Suprapubic skin (tissue), 4 donors: ENCODE measurements around the gene CCDC85C.

Experiments
- EP300 ChIP-seq: sonication (generic); formaldehyde crosslinking; IDR thresholded peaks from one replicate; pipeline ENCODE4 v1.6.1; 2017; ENCODE audit warnings: antibody characterized with exemption
- POLR2A ChIP-seq, 2 donors: fragments of 450-650 bp; IDR thresholded peaks; one replicate each; pipeline ENCODE4 v1.6.1; 2017; ENCODE audit warnings: antibody characterized with exemption in 2 of 2, mild to moderate bottlenecking in 2 of 2, moderate library complexity in 2 of 2
- POLR2AphosphoS5 ChIP-seq, 3 donors: sonication (generic); formaldehyde crosslinking; IDR thresholded peaks; one replicate each; pipeline ENCODE4 v1.6.1; 2017; ENCODE audit warnings: antibody characterized with exemption in 3 of 3
- TF ChIP-seq, protein P1 (sequence below), 2 donors: fragments of 200-600 bp in 1 of 2; fragments of 450-650 bp in 1 of 2; sonication (generic) in 1 of 2; IDR thresholded peaks; one replicate each; pipeline ENCODE4 v1.5.1; 2016 to 2019; ENCODE audit warnings: antibody characterized with exemption in 2 of 2, mild to moderate bottlenecking in 1 of 2, moderate library complexity in 1 of 2

DNA sequence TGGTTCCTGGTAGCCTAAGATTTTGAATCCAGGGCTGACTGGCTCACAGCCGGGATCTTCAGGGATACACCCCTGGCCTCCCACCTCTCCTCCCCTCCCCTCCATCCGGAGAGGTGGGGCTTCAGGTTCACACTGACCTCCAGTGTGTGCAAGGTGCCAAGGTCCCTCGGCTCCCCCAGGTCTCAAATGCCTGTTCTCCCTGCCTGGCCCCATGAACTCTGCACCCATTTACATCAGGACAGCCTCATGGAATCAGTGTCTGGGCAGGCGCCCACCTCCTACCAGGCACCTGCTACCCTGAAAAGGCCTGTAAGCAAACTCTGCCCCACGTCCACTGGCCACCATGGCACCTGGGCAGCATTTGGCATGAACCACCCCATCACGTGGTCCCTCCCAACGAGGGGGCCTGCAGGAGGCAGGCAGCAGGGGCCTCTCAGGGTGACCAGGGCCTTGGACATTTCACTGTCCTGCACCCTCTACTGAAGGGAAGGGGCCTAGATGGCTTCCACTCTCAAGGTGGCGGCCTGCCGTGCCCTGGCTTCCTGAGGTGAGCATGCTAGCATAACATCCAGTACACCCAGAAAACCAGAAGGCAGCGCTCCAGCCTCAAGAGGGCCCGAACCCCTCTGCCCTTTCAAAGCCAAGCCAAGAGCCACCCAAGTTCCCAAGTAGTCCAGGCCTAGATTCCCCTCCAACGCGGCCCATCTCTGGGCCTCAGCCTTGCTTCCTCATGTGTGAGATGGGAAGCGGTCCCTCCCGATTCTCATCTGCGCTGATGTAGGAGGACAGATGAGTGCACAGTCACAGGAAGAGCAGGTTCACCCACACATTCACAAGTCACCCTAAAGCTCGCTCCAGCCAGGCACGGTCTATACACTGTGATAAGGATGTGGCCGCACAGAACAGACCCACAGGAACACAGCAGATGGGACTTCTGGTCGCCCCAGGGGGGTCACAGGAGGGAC is 37.3 kb downstream of the CCDC85C start:
- TF ChIP-seq EP300 (no peak), POLR2A (IDR thresholded peaks at IDR 0.05) (no peak), POLR2AphosphoS5 (IDR thresholded peaks at IDR 0.05) (no peak)
- TF ChIP-seq, protein P1, sequence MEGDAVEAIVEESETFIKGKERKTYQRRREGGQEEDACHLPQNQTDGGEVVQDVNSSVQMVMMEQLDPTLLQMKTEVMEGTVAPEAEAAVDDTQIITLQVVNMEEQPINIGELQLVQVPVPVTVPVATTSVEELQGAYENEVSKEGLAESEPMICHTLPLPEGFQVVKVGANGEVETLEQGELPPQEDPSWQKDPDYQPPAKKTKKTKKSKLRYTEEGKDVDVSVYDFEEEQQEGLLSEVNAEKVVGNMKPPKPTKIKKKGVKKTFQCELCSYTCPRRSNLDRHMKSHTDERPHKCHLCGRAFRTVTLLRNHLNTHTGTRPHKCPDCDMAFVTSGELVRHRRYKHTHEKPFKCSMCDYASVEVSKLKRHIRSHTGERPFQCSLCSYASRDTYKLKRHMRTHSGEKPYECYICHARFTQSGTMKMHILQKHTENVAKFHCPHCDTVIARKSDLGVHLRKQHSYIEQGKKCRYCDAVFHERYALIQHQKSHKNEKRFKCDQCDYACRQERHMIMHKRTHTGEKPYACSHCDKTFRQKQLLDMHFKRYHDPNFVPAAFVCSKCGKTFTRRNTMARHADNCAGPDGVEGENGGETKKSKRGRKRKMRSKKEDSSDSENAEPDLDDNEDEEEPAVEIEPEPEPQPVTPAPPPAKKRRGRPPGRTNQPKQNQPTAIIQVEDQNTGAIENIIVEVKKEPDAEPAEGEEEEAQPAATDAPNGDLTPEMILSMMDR (IDR thresholded peaks at IDR 0.05), result no peak
